Pancreas (tissue), 10 donors: ENCODE measurements around the gene VWA8. TPM values are rescaled to one million over a fixed set of nuclear protein-coding genes. Genes with fewer than 3 reads are reported as not detected.

Experiments
- ATAC-seq, 4 donors: fragments of 200-7000 bp; cut with Tn5 transposase; one replicate each; pipeline versions ENCODE4 v1.8.0 to v1.9.1; 2020; ENCODE audit warnings: mild to moderate bottlenecking in 4 of 4, moderate library complexity in 4 of 4
- DNase-seq, 6 donors: peaks; one replicate each; pipeline ENCODE4 v3.0.0-alpha.2; 2020
- FAIRE-seq: peaks from 2 replicates; lab custom pipeline; 2012; peaks lifted over from hg19 to GRCh38; lab: Jason Lieb, UNC
- H3K27ac ChIP-seq, 4 donors: fragments of 200-600 bp; sonication (generic); 1 replicate in 3 of 4; 2 replicates in 1 of 4; pipeline versions ENCODE4 v1.5.0 to v1.8.0; 2020
- H3K27me3 ChIP-seq, 4 donors: fragments of 200-600 bp; one replicate each; pipeline ENCODE4 v1.8.0; 2021
- H3K36me3 ChIP-seq, 3 donors: fragments of 200-600 bp; sonication (generic) in 1 of 3; one replicate each; pipeline versions ENCODE4 v1.5.0 to v1.8.0; 2020 to 2021
- H3K4me1 ChIP-seq, 3 donors: fragments of 200-600 bp; one replicate each; pipeline ENCODE4 v1.8.0; 2021
- H3K4me3 ChIP-seq, 4 donors: fragments of 200-600 bp; sonication (generic) in 2 of 4; one replicate each; pipeline versions ENCODE4 v1.5.0 to v1.8.0; 2020 to 2021
- H3K9me3 ChIP-seq, 4 donors: fragments of 200-600 bp; one replicate each; pipeline ENCODE4 v1.8.0; 2021
- WGBS, 2 donors: extraction: QIAGEN DNeasy Blood & Tissue Kit; methylation state at CpG; one replicate each; pipeline ENCODE4 v1.1.7; 2013; 5-methylcytosine and 5-hydroxymethylcytosine counted together
- intact Hi-C, 3 donors: fragments of 100-400 bp; cut with DNase I; formaldehyde crosslinking; loops; one replicate each; pipeline versions ENCODE4 v1.11.1 to v1.14.2; 2022
- polyA plus RNA-seq, 2 donors: library from polyadenylated mRNA; stranded (reverse); fragments of 200-250 nt; gene quantifications; one replicate each; pipeline ENCODE4 v1.2.3, GENCODE V29; 2013
- total RNA-seq, 6 donors: library from RNA; stranded (reverse); fragmentation: NEBNext Ultra II Directional in 4 of 6; extraction: Animal tissue kit (Norgen Biotek cat#: 25700) in 4 of 6; gene quantifications; one replicate each; pipeline versions ENCODE4 v1.2.1 to v1.2.4, GENCODE V29; 2021 to 2023
- TF ChIP-seq, protein P1 (sequence below), 4 donors: fragments of 200-600 bp; sonication (generic) in 3 of 4; IDR thresholded peaks; one replicate each; pipeline versions ENCODE4 v1.5.0 to v1.8.0; 2021; ENCODE audit warnings: antibody characterized with exemption in 4 of 4
- donor health status: healthy with polysubstance abuse.
- donor health status: DM: no; HTN: no; CAD: no; lungs with moderate emphysema.
- donor health status: DM: no; HTN: no; CAD: no.
- donor health status: control.
- donor health status: control.
- donor health status: Bipolar disorder and iron deficiency.
- donor health status: DM: yes; HTN: yes; CAD: no.
- donor health status: DM: no; HTN: no; CAD: no.
- donor health status: DM: no; HTN: no; CAD: no.
- donor health status: DM: yes; HTN: yes; CAD: no.

Gene VWA8
- total and polyA plus RNA-seq, 8 donors: 3.3 to 15.8 (median 9.2) TPM

DNA sequence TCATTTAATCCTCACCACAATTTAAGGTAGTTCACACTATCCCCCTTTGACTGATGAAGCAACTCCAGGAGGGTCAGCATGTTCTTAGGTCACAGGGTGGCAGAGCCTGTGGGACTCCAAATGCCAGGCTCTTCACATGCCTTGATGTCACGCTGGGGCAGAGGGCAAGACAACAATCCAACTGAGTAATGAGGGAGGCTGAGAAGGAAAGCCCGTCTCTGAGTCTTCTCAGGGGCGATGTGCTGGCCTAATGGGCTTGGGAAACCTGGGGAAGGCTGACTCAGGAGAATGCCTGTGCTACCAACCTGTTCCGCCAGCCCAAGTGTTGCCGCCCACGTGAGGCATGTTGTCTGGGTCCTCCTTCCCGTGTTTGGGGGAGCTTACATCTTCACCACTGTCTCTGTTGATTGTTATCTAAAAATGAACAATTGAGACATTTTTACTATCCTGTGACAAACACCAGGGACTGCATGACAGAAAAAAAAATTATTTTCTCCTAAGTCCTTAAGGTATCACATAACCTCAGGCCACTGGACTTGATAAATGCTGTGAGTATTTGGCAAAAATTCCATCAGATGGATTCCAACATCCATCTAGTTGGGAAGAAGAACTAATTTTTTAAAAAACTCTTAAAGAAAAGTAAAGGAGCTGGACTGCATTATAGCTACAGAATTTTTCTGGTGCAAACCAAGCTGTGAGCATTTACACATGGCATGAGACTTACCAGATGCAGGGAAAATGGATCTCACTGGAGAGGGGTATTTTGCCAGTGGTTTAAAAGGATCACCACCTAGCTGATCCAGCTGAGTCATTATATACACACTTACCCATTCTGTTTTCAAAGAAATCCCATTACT, 346.0 kb downstream of the VWA8 start:
- H3K4me1 ChIP-seq: no peaks in the 10 kb centered on the region
- no peak for DNase-seq
- intact Hi-C loops: no loop called here
- no peak overlapping the region for H3K4me3 ChIP-seq
- FAIRE-seq: no peak
- TF ChIP-seq, protein P1, sequence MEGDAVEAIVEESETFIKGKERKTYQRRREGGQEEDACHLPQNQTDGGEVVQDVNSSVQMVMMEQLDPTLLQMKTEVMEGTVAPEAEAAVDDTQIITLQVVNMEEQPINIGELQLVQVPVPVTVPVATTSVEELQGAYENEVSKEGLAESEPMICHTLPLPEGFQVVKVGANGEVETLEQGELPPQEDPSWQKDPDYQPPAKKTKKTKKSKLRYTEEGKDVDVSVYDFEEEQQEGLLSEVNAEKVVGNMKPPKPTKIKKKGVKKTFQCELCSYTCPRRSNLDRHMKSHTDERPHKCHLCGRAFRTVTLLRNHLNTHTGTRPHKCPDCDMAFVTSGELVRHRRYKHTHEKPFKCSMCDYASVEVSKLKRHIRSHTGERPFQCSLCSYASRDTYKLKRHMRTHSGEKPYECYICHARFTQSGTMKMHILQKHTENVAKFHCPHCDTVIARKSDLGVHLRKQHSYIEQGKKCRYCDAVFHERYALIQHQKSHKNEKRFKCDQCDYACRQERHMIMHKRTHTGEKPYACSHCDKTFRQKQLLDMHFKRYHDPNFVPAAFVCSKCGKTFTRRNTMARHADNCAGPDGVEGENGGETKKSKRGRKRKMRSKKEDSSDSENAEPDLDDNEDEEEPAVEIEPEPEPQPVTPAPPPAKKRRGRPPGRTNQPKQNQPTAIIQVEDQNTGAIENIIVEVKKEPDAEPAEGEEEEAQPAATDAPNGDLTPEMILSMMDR (IDR thresholded peaks at IDR 0.05): no peak
- H3K36me3 ChIP-seq: no peaks in the 10 kb centered on the region
- H3K27ac ChIP-seq: peak overlapping the region in 1 of 4 donors; percentile 41
- WGBS, 2 donors: 93 to 95% methylated on average over 7 of the region's 7 CpGs
- peak in 1 of 4 donors; percentile 10 for ATAC-seq
- H3K9me3 ChIP-seq: no peaks in the 10 kb centered on the region
- H3K27me3 ChIP-seq: no peaks in the 10 kb centered on the region

DNA sequence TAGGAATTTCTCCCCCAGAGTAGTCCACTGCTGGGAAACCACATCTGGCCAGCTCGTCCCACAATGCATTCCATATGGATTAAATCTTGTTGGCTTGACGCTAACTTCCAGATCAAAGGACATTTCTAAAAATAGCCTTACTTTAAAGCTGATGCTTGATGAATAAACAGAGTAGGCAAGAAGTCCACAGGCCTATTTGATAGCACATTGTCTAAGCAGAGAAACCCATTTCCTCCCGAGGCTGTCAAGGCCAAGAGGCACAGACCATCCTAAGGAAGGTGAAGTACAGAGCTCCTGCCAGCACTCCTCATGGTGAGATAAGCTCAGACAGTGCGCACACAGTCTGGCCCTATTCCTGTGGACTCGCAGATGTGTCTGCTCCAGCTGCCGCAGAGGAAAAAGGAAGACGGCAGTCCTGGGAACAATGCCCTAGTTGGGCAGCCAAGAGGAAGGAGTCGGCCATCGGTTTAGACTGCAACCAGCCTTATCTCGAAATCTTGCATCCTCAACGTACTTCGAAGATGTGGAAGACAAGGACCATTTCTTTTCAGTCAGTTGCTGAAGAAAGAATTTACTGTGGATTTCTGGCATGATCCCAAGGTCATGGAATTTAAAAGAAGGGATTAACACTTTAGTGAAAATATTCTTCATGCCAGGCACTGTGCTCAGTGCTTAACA, 346.8 kb downstream of the VWA8 start:
- peak overlapping the region in 2 of 4 donors; percentile 18 to 41 for H3K27ac ChIP-seq
- no peaks in the 10 kb centered on the region for H3K27me3 ChIP-seq
- H3K9me3 ChIP-seq: no peaks in the 10 kb centered on the region
- intact Hi-C loops: no loop called here
- 31 to 36% methylated on average over 12 of the region's 12 CpGs for WGBS, 2 donors
- DNase-seq (peak in 2 of 6 donors; percentile 8 to 26), FAIRE-seq (no peak), ATAC-seq (peak in 3 of 4 donors; percentile 51 to 75 (median 65))
- H3K4me3 ChIP-seq: no peak overlapping the region
- TF ChIP-seq, protein P1 (IDR thresholded peaks at IDR 0.05): no peak
- H3K4me1 ChIP-seq: no peaks in the 10 kb centered on the region
- H3K36me3 ChIP-seq: no peaks in the 10 kb centered on the region

DNA sequence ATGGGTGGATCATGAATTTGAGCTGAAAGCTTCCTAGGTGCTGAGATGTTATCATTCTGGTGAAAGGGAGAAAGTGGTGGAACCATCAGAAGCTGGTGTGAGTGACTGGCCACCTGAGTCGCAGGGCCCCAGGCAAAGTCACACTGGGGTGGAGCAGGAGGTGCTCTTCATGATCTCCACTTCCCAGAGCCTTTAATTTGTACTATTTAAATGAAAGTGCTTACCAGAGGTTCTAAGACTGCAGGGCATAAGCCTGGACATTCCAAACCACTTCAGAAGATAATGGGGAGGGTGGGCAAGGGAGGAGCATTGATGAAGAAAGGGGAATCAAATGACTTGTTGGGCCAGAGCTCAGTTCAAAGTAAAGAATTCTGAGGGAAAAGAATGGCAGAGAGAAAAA, 347.4 kb downstream of the VWA8 start:
- H3K27ac ChIP-seq: peak overlapping the region in 2 of 4 donors; percentile 5 to 41
- no peak for FAIRE-seq
- DNase-seq: no peak
- no peak overlapping the region for H3K4me3 ChIP-seq
- no peaks in the 10 kb centered on the region for H3K4me1 ChIP-seq
- H3K27me3 ChIP-seq: no peaks in the 10 kb centered on the region
- 95 to 100% methylated on average over 1 of the region's 1 CpG for WGBS, 2 donors
- TF ChIP-seq, protein P1 (IDR thresholded peaks at IDR 0.05): no peak
- intact Hi-C loops: no loop called here
- no peaks in the 10 kb centered on the region for H3K9me3 ChIP-seq
- no peaks in the 10 kb centered on the region for H3K36me3 ChIP-seq
- no peak for ATAC-seq

DNA sequence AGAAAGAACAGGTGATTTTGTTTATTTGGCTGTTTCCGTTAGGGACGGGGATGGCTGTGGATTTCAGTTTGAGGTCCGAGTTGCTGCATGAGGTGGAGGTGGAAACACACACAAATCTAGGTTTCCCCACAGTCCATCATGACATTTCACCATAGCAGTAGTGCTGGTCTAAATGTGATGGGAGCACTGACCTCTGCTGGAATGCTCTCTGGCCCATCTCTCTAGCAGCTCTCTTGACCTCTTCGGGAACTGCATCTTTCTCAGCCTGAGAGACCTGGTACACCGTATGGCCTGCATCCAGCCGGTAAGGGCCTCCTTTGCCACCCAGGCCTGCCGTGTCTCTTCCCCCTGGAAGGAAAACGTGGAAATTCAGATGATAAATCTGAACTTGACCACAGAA, 349.5 kb downstream of the VWA8 start:
- Histone ChIP-seq H3K27ac (no peak overlapping the region), H3K4me1 (no peaks in the 10 kb centered on the region), H3K27me3 (no peaks in the 10 kb centered on the region), H3K36me3 (no peaks in the 10 kb centered on the region), H3K9me3 (no peaks in the 10 kb centered on the region), H3K4me3 (no peak overlapping the region)
- ATAC-seq: no peak
- no peak for DNase-seq
- 90 to 92% methylated on average over 8 of the region's 8 CpGs for WGBS, 2 donors
- TF ChIP-seq, protein P1 (IDR thresholded peaks at IDR 0.05): no peak
- no peak for FAIRE-seq
- intact Hi-C loops: no loop called here
